NAMALWA (cell line): ENCODE data around the gene CIRBP.

Source experiments
- DNase-seq: peaks from one replicate; pipeline ENCODE4 v3.0.0-alpha.2; 2015; ENCODE audit warnings: low spot score

Gene CIRBP

GRCh38 chr19:1268226-1269064 lies 687 bp upstream of the CIRBP start:
- no peak for DNase-seq

- DNase-seq: peak; percentile 88
Measured at GRCh38 chr19:1269478-1270212, 513 bp downstream of the CIRBP start.

GRCh38 chr19:1270213-1270853 lies 1.2 kb downstream of the CIRBP start:
- DNase-seq: peak; percentile 52

- no peak for DNase-seq
Measured at GRCh38 chr19:1270854-1271527, 1.9 kb downstream of the CIRBP start.

GRCh38 chr19:1271528-1272422 lies 2.6 kb downstream of the CIRBP start:
- no peak for DNase-seq

- no peak for DNase-seq
Measured at GRCh38 chr19:1272423-1273262, 3.5 kb downstream of the CIRBP start.

GRCh38 chr19:1273263-1274041 lies 4.3 kb downstream of the CIRBP start:
- DNase-seq: no peak

GRCh38 chr19:1274081-1274851 lies 5.1 kb downstream of the CIRBP start:
- DNase-seq: no peak

GRCh38 chr19:1274852-1275259 lies 5.7 kb downstream of the CIRBP start:
- DNase-seq: no peak

- peak; percentile 98 for DNase-seq
Measured at GRCh38 chr19:1275260-1275975, 6.3 kb downstream of the CIRBP start, which contains the start of gene FAM174C. Gene FAM174C, plus strand, starts transcription at chr19:1275530. Its CDS starts 20 bp downstream, at chr19:1275550.

GRCh38 chr19:1275976-1276627 lies 7.0 kb downstream of the CIRBP start:
- no peak for DNase-seq

- DNase-seq: peak; percentile 70
Measured at GRCh38 chr19:1276628-1277022, 7.5 kb downstream of the CIRBP start.

GRCh38 chr19:1277061-1277460 lies 7.9 kb downstream of the CIRBP start:
- DNase-seq: no peak

GRCh38 chr19:1278074-1278473 lies 8.9 kb downstream of the CIRBP start:
- DNase-seq: no peak

GRCh38 chr19:1278713-1279660 lies 9.9 kb downstream of the CIRBP start:
- no peak for DNase-seq

GRCh38 chr19:1279782-1280341 lies 10.7 kb downstream of the CIRBP start:
- DNase-seq: peak; percentile 87
